ENCODE measurements around the gene B4GALT3.

B4GALT3 gene

DNA sequence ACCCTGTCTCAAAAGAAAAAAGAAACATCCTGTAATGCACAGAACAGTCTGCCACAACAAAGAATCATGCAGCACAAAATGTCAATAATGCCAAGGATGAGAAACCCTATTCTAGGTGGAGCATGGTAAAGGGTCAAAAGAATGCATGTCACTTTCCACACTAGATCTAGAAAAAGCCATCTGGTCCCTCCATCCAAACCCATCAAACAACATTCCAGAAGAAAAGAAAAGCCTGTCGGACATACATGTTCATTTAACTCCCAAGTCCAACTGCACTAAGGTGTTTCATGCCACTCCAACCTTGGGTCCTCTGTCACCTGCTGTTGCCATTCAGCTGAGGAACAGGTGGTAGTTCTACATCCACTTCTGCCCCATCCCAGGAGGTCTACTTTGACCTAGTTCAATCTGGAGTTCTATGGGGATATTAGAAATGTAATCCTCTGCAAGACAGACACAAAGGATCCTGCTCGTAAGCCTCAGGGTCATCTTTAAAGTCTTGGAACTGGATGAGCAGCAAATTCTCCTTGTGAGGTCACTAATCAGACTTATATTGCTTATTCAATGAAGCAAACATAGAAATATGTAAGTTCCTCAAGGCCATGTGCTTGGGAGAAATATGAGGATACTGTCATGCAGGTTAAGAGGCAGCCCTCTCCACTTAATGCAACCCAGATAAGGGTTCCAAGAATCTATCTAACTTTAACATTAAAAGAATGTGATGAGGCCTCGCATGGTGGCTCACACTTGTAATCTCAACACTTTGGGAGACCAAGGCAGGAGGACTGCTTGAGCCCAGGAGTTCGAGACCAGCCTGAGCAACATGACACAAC, 48.5 kb downstream of the B4GALT3 start:
- no peak overlapping the region for H3K27ac ChIP-seq
- H3K4me1 ChIP-seq: peaks cover 0 to 52% (median 33%) of the 10 kb centered on the region in 4 donors
- H3K9me3 ChIP-seq: no peaks in the 10 kb centered on the region
- H3K36me3 ChIP-seq: peaks cover 21 to 61% (median 52%) of the 10 kb centered on the region in 3 donors
- no peaks in the 10 kb centered on the region for H3K27me3 ChIP-seq
- TF ChIP-seq, protein P1, sequence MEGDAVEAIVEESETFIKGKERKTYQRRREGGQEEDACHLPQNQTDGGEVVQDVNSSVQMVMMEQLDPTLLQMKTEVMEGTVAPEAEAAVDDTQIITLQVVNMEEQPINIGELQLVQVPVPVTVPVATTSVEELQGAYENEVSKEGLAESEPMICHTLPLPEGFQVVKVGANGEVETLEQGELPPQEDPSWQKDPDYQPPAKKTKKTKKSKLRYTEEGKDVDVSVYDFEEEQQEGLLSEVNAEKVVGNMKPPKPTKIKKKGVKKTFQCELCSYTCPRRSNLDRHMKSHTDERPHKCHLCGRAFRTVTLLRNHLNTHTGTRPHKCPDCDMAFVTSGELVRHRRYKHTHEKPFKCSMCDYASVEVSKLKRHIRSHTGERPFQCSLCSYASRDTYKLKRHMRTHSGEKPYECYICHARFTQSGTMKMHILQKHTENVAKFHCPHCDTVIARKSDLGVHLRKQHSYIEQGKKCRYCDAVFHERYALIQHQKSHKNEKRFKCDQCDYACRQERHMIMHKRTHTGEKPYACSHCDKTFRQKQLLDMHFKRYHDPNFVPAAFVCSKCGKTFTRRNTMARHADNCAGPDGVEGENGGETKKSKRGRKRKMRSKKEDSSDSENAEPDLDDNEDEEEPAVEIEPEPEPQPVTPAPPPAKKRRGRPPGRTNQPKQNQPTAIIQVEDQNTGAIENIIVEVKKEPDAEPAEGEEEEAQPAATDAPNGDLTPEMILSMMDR (IDR thresholded peaks at IDR 0.05): no peak
- DNase-seq: no peak
- no peak overlapping the region for H3K4me3 ChIP-seq
- intact Hi-C loops (cut with DNase I; ENCODE audit: low total_unique reads): no loop called here

DNA sequence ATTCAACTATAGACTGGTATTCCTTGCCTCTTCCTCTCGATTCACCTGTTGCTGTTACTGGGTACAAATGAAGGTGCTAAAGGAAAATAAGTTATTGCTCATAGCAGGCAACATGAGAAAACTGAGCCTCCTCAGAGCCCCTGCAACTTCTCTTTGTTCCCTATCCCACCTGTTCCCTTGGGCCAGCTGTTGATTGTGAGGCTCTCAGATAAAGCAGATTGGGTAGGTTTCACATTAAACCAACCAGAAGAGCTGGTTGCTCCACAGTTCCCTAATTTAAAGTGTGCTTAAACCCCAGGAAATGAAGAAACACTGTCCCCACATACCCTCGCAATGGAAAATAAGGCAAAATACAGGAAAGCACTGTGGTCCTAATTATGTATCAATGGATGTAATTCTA, 49.7 kb downstream of the B4GALT3 start:
- DNase-seq: no peak
- TF ChIP-seq, protein P1 (IDR thresholded peaks at IDR 0.05): no peak
- no peak overlapping the region for H3K4me3 ChIP-seq
- H3K27ac ChIP-seq: no peak overlapping the region
- H3K27me3 ChIP-seq: no peaks in the 10 kb centered on the region
- peaks cover 31 to 72% (median 64%) of the 10 kb centered on the region in 3 donors for H3K36me3 ChIP-seq
- intact Hi-C loops (cut with DNase I; ENCODE audit: low total_unique reads): no loop called here
- no peaks in the 10 kb centered on the region for H3K9me3 ChIP-seq
- peaks cover 0 to 48% (median 28%) of the 10 kb centered on the region in 4 donors for H3K4me1 ChIP-seq

DNA sequence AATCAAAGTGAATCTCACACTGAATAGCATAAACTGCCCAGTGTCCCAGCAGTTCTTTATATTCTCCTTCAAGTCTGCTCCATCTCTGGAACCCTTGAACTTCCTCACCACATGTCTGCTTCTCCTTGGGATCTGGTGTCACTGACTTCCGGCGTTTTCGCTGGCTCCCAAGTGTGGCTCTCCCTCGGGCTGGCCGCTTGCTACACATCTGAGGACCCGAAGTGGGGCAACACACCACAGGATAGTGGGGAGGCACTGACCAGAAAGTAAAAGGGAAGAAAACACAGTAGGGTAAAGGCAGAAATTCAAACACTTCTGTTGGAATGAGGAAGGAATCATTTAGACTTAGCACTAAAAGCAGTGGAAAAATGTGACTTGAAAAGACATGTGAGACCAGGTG, 54.3 kb downstream of the B4GALT3 start:
- Histone ChIP-seq H3K9me3 (no peaks in the 10 kb centered on the region), H3K27me3 (no peaks in the 10 kb centered on the region), H3K4me1 (peaks cover 0 to 27% (median 20%) of the 10 kb centered on the region in 4 donors), H3K27ac (no peak overlapping the region), H3K36me3 (peaks cover 38 to 84% (median 78%) of the 10 kb centered on the region in 3 donors), H3K4me3 (no peak overlapping the region)
- DNase-seq: no peak
- TF ChIP-seq, protein P1 (IDR thresholded peaks at IDR 0.05): no peak
- intact Hi-C loops (cut with DNase I; ENCODE audit: low total_unique reads): no loop called here

DNA sequence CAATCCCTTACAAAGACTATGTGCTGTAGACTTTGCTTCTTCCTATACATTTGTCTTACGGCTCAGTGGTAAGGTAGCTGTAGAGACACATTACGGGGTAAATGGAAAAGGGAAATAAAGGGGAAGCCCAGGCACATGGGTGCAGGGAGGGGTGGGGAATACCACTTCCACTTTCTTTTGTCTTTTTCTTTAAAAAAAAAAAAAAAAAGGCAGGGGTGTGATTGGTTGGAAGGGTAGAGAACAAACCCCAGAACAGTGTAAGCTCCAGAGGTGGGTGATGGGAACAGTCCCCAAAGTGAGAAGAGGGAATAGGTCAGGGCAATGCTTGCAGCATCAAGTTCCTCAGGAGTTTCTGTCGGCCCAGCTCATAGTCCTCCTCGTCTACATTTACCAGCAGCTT, 55.5 kb downstream of the B4GALT3 start:
- TF ChIP-seq, protein P1 (IDR thresholded peaks at IDR 0.05): no peak
- Histone ChIP-seq H3K4me1 (peaks cover 0 to 30% (median 22%) of the 10 kb centered on the region in 4 donors), H3K27ac (no peak overlapping the region), H3K36me3 (peaks cover 38 to 73% (median 66%) of the 10 kb centered on the region in 3 donors), H3K27me3 (no peaks in the 10 kb centered on the region), H3K9me3 (no peaks in the 10 kb centered on the region), H3K4me3 (no peak overlapping the region)
- intact Hi-C loops (cut with DNase I; ENCODE audit: low total_unique reads): no loop called here
- no peak for DNase-seq
